Measurements from ENCODE around the gene P2RX5.
A peak's percentile ranks its signal among the peaks of the same experiment; 100 is the strongest.

P2RX5 gene

DNA sequence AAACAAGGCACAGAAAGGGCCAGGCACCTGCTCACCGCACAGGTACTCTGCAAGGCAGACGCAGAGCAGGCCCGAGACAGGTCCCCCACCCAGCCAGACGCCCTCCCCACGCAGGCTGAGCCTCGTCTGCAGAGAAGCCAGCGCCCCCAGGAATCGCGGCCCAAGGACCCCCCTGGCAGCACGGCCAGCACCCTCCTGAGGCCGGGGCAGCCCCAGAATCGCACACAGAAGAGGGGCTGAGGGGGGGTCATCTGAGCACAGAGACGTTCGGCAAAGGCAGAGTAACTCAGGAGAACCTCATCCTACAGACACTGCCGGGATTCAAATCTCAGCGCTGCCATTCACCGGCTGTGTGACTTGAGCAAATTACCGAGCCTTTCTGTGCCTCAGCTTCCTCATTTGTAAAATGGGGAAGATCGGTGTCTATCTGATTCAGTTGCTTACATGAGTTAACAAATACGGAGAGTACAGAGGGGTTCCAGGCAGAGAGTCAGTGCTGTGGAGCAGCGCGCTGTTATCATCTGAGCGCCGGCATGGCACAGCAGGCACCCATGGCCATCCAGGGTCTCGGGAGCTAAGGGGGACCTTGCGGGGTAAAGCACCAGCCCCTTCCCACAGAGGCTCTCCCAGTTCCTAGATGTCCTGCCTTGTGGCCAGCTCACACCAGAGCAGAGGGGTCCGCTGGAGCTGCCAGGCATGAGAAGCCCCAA lies 17.0 kb downstream of the P2RX5 start:
- DNase-seq, result no peak

- no peak for DNase-seq
These were observed 17.7 kb downstream of the P2RX5 start for GRCh38 chr17:3678095-3678820.

GRCh38 chr17:3675886-3676285 lies 20.1 kb downstream of the P2RX5 start:
- no peak for DNase-seq

- no peak for DNase-seq
These were observed 23.4 kb downstream of the P2RX5 start for GRCh38 chr17:3672571-3672970.

GRCh38 chr17:3669548-3669947 lies 26.4 kb downstream of the P2RX5 start:
- no peak for DNase-seq

- no peak for DNase-seq
These were observed 26.9 kb downstream of the P2RX5 start for GRCh38 chr17:3669085-3669347.

DNA sequence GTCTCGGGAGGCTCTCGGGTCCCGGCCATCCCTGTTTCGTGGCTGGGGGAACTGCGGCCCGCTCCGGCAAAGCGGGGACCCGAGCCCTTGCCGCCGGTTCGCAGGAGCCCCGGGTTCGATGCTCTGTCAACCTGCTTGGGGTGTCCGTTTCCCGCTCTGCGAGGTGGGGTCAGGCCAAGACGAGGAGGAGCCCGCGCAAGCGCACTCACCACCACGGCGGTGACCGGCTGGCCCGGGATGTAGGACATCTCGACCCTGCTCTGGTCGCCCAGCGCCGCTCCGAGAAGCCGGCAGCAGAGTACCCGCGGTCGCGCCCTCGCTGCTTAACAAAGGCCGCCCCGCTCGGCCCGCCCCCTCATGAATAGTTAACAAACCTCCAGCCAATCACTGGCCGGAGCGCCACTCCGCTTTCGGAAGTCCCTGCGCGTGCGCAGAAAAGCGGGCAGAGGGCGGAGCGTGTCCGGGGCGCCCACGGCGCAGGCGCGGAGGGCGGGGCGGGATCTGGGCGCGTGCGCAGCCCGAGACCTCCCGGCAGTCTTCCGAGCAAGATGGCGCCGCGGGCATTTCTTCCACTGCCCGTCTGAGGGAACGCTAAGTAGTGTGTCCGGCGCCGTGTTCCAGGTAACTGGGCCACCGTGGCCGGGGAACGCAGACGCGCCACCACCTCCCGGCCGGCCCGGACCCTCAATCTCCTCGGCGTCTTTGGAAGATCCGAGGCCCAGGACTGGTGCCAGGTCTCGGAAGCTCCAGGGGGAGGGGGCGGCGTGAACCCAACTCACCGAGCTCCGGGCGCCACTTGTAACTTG lies 27.5 kb downstream of the P2RX5 start, which contains the start of the genes EMC6 and TAX1BP3:
Gene EMC6, plus strand, starts transcription at position 534 of the 806 bp plus-strand sequence. CDS start 335 bp downstream, outside the sequence.
Gene TAX1BP3, minus strand, starts transcription at position 300 of the 806 bp plus-strand sequence. Its CDS starts 52 bp downstream, at position 248.
- DNase-seq, result peak; percentile 72

- no peak for DNase-seq
These were observed 28.3 kb downstream of the P2RX5 start for GRCh38 chr17:3667366-3668278.

DNA sequence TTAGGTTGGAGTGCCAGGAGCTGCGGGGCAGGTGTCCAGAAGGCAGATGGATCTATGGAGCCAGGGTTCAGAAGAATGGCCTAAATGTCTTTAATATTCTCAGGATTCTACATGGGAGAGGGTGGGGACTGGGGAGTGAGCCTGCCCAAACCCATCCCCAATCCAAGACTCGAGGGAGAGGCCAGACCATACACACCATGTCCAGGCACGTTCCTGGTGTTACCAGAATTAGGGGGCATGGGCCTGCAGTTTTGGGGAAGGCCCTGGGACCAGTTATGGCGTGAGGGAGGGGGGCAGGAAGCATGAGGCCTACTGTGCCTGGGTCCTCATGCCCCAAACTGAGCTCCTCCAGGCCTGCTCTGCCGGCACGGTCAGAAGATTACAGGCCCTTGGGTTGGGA lies 29.4 kb downstream of the P2RX5 start:
- no peak for DNase-seq

DNA sequence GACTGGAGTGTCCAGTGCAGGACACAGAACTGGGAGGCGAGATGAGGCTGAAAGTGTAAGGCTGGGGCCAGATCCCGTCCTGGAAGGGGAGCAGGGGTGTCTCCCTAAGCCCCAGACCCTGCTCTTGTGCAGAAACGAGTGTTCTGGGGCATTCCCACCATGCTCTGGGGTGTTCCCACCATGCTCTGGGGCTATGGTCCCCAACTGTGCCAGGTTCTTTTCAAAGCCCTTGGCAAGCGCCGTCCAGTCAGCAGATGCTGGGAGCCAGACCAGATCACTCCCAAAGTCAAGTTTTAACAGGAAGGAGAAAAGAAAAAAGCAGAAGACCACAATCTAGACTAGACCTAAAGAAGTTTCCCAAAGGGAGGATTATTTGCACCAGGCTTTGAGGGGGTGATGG lies 30.1 kb downstream of the P2RX5 start:
- no peak for DNase-seq

DNA sequence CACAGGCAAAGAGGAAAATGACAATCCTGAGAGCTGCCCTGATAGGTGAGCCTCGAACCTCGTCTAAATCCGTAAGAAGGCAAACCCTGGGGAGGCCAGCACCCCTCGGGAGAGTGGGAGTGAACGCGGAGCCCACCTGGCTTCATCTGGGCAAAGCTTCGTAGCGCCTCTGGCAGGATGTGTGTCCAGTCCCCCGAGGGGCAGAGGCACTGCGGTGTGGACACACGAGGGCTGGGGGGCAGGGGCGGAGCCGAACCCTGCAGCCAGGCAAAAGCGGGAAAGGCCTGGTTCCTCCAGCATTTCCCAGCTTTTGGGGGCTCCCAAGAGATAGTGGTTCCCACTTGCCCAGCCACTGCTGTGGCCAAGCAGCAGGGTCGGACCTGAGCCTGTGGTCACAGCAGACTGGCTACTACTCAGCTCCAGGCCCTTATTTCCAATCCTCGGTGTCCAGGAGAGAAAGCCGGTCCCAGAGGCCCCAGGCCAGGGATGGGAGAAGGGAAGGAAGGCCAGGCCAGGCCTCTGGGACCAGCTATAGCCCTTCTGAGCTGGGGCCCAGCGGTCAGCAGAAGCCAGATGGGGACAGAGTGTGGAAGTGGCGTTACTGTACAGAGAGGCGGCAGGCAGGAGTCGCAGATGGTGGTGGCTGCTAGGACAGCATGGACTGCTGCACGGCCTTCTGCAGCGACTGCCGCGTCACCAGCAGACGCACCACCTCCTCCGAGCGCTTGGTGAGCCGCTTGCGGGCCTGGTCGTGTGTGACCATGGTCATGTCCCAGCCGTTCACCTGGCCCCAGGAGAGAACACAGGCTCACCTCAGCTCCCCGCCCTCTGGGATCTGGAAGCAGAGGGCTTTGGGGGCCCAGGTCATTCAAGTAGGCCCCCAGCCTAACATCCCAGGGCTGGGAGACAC lies 32.6 kb downstream of the P2RX5 start:
- DNase-seq, result no peak

DNA sequence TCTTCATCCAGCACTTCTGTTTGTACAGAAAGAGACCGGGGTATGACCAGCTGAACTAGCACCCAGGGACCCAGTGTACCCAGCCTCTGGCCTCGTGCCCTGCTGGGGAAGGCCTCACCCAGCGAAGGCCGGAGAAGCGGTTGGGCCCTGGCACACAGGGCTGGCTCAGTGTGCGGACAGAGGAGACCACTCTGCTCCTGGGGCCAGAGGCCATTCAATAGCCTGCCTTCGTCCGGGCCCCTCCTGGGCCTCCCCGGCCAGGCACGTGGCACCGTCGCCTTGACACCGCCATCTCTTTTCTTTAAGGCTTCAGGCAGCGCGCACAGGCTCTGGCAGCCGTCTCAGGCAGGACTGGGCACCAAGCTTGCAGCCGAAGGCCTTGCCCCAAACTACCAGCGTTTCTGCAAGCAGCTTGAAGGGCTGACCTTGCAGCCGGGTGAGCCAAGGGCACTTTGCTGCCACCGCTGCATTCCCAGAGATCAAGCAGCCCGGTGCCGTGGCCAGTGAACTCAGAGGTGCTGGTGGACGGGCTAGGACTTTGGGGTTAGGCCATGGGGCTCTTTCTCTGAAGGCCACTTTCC lies 35.6 kb downstream of the P2RX5 start:
- no peak for DNase-seq

DNA sequence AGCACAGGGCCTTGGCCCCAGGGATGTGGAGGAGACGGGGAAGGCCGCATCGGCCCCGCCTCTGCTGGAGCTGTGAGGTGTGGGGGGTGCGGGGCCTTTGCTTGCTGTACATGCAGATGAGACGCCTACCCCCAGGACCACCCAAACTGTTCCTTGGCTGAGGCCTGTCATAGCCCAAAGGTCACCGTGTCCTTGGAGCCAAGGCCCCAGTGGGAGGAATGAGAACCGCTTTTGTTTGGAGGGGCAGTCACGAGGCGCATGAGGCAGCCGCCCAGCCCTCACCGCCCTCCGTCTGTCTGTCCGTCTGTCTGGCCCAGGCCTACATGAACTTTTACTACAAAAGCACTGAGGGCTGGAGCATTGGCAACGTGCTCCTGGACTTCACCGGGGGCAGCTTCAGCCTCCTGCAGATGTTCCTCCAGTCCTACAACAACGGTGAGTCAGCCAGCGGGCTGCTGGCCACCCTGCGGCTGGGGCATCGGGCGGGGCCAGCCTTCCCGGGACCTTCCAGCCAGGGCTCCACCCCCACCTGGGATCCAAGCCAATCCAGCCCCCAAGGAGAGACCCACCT lies 36.3 kb downstream of the P2RX5 start:
- no peak for DNase-seq

GRCh38 chr17:3658784-3659449 lies 37.0 kb downstream of the P2RX5 start:
- no peak for DNase-seq

- no peak for DNase-seq
These were observed 37.8 kb downstream of the P2RX5 start for GRCh38 chr17:3657874-3658783.

- DNase-seq, result no peak
These were observed 38.4 kb downstream of the P2RX5 start for GRCh38 chr17:3657588-3657869.

DNA sequence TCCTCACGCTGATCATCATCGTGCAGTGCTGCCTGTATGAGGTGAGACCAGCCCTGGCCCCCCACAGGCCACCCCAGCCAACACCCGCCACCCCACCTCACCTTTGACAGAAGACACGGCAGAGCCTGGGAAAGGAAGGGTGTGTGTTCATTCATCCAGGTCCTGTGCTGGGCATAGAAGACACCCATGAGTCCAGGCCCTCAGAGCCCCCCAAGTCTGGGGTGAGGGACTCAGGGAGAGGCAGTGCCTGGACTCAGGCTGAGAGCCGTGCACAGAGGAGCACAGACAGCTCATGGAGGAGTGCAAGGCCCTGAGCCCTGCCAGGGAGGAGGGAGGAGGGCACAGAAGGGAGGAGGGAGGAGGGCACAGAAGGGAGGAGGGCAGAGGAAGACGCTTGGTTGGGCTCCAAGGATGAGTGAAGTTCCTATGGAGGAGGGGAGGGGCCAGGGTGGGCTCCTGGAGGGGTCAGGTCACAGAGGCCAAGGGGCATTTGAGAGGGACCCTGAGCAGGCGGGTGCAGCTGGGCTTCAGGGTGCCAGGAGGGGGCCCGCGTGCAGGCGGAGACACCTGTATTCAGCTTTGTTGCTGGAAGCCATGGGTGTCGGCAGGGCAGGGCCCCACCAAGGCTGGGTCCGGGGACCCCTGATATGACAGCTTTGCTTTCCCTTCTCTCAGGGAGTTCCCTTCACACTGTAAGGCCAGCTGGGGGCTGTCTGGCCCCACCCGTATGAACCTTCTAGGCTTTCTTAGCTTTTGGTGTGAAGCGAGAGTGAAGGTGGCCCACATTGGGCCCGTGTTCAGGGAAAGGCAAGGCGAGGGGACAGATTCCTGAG lies 39.0 kb downstream of the P2RX5 start:
- no peak for DNase-seq

DNA sequence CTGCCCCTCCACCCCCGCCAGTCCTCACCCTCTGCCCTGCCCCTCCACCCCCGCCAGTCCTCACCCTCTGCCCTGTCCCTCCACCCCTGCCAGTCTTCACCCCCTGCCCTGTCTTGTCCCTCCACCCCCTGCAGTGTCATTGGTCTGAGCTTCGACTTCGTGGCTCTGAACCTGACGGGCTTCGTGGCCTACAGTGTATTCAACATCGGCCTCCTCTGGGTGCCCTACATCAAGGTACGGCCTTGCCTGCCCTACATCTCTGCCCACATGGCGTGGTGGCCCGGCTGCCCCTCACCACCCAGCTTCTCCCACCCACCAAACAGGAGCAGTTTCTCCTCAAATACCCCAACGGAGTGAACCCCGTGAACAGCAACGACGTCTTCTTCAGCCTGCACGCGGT lies 39.6 kb downstream of the P2RX5 start:
- no peak for DNase-seq
